HG02678 (cell line): Measurements from ENCODE around the gene SLC25A14.
"Not testable (repeated sequence)": the region's sequence is repeated elsewhere in the genome, so short reads cannot be mapped to it uniquely, and the experiment has no call there.

Experiments used
- ATAC-seq: cut with Tn5 transposase; IDR thresholded peaks from one replicate; pipeline ENCODE4 v1.9.1; 2021; ENCODE audit warnings: mild to moderate bottlenecking, moderate library complexity; ENCODE audit not compliant: unreplicated experiment

SLC25A14 gene

GRCh38 chrX:130339408-130340222 is at the start of gene SLC25A14:
SLC25A14 (plus strand) TSS chrX:130339919; CDS start chrX:130340279, 360 bp downstream.
- peak; percentile 99 for ATAC-seq

- no peak for ATAC-seq
Observed at GRCh38 chrX:130295519-130296296, 44.0 kb upstream of the SLC25A14 start.

- ATAC-seq, result no peak
Observed at GRCh38 chrX:130296297-130296678, 43.4 kb upstream of the SLC25A14 start.

- no peak for ATAC-seq
Observed at GRCh38 chrX:130296743-130297142, 43.0 kb upstream of the SLC25A14 start.

- ATAC-seq, result no peak
Observed at GRCh38 chrX:130299279-130300009, 40.3 kb upstream of the SLC25A14 start.

- ATAC-seq, result no peak
Observed at GRCh38 chrX:130300010-130300282, 39.8 kb upstream of the SLC25A14 start.

- ATAC-seq, result no peak
Observed at GRCh38 chrX:130301405-130301804, 38.3 kb upstream of the SLC25A14 start.

GRCh38 chrX:130301977-130302376 is 37.7 kb upstream of the SLC25A14 start:
- ATAC-seq, result no peak

GRCh38 chrX:130304587-130305368 is 34.9 kb upstream of the SLC25A14 start:
- ATAC-seq, result no peak

GRCh38 chrX:130319886-130320285 is 19.8 kb upstream of the SLC25A14 start:
- ATAC-seq, result not testable (repeated sequence)

- ATAC-seq, result peak; percentile 76
Observed at GRCh38 chrX:130321550-130321949, 18.2 kb upstream of the SLC25A14 start.

GRCh38 chrX:130330146-130330545 is 9.6 kb upstream of the SLC25A14 start:
- no peak for ATAC-seq

GRCh38 chrX:130330706-130331105 is 9.0 kb upstream of the SLC25A14 start:
- peak; percentile 79 for ATAC-seq

- ATAC-seq, result no peak
Observed at GRCh38 chrX:130336531-130336930, 3.2 kb upstream of the SLC25A14 start.

- ATAC-seq, result not testable (repeated sequence)
Observed at GRCh38 chrX:130338869-130339268, 850 bp upstream of the SLC25A14 start.

GRCh38 chrX:130340271-130340670 is 552 bp downstream of the SLC25A14 start:
- ATAC-seq, result no peak

GRCh38 chrX:130343411-130343810 is 3.7 kb downstream of the SLC25A14 start:
- no peak for ATAC-seq

- no peak for ATAC-seq
Observed at GRCh38 chrX:130347321-130347720, 7.6 kb downstream of the SLC25A14 start.

- ATAC-seq, result no peak
Observed at GRCh38 chrX:130351567-130351966, 11.8 kb downstream of the SLC25A14 start.

- not testable (repeated sequence) for ATAC-seq
Observed at GRCh38 chrX:130352050-130352449, 12.3 kb downstream of the SLC25A14 start.

- no peak for ATAC-seq
Observed at GRCh38 chrX:130376077-130376476, 36.4 kb downstream of the SLC25A14 start.
